ENCODE measurements around the gene CEACAM8.
"Not testable (repeated sequence)": the region's sequence is repeated elsewhere in the genome, so short reads cannot be mapped to it uniquely, and the experiment has no call there.

Gene CEACAM8

GRCh38 chr19:42560731-42561130, 34.0 kb downstream of the CEACAM8 start:
- TF ChIP-seq CTCF (IDR thresholded peaks at IDR 0.05; ENCODE audit: control insufficient read depth, extremely low read depth, insufficient read depth), result no peak
- no peak overlapping the region for H3K4me3 ChIP-seq (ENCODE audit: low read depth, low read length)

GRCh38 chr19:42558450-42559150, 36.1 kb downstream of the CEACAM8 start:
- no peak for TF ChIP-seq CTCF (IDR thresholded peaks at IDR 0.05; ENCODE audit: control insufficient read depth, extremely low read depth, insufficient read depth)
- DNase-seq (ENCODE audit: low read depth), result no peak
- H3K4me3 ChIP-seq (ENCODE audit: low read depth, low read length), result no peak overlapping the region

More at GRCh38 chr19:42560731-42561130, 34.0 kb downstream of the CEACAM8 start:
- no peak for DNase-seq (ENCODE audit: low read depth)

- H3K4me3 ChIP-seq (ENCODE audit: low read depth, low read length); DNase-seq (ENCODE audit: low read depth): not testable (repeated sequence)
These were observed 37.3 kb downstream of the CEACAM8 start for GRCh38 chr19:42557386-42557871.

- H3K4me3 ChIP-seq (ENCODE audit: low read depth, low read length), result no peak overlapping the region
- TF ChIP-seq CTCF (IDR thresholded peaks at IDR 0.05; ENCODE audit: control insufficient read depth, extremely low read depth, insufficient read depth), result no peak
- no peak for DNase-seq (ENCODE audit: low read depth)
These were observed 38.9 kb downstream of the CEACAM8 start for GRCh38 chr19:42555801-42556200.

GRCh38 chr19:42555317-42555716, 39.4 kb downstream of the CEACAM8 start:
- no peak for TF ChIP-seq CTCF (IDR thresholded peaks at IDR 0.05; ENCODE audit: control insufficient read depth, extremely low read depth, insufficient read depth)
- H3K4me3 ChIP-seq (ENCODE audit: low read depth, low read length), result no peak overlapping the region
- DNase-seq (ENCODE audit: low read depth), result no peak

GRCh38 chr19:42554046-42554575, 40.6 kb downstream of the CEACAM8 start:
- H3K4me3 ChIP-seq (ENCODE audit: low read depth, low read length), result no peak overlapping the region
- no peak for DNase-seq (ENCODE audit: low read depth)
- TF ChIP-seq CTCF (IDR thresholded peaks at IDR 0.05; ENCODE audit: control insufficient read depth, extremely low read depth, insufficient read depth), result no peak

- no peak overlapping the region for H3K4me3 ChIP-seq (ENCODE audit: low read depth, low read length)
- TF ChIP-seq CTCF (IDR thresholded peaks at IDR 0.05; ENCODE audit: control insufficient read depth, extremely low read depth, insufficient read depth), result no peak
- DNase-seq (ENCODE audit: low read depth), result no peak
These were observed 41.3 kb downstream of the CEACAM8 start for GRCh38 chr19:42553292-42554045.
